ENCODE measurements around the gene ZNRD2.

The ZNRD2 gene

GRCh38 chr11:65589444-65590239, 19.4 kb downstream of the ZNRD2 start:
- no peak for DNase-seq

- DNase-seq, result no peak
Observed at GRCh38 chr11:65590240-65590738, 20.0 kb downstream of the ZNRD2 start.

- peak; percentile 71 for DNase-seq
Observed at GRCh38 chr11:65591939-65592857, 21.9 kb downstream of the ZNRD2 start.

DNA sequence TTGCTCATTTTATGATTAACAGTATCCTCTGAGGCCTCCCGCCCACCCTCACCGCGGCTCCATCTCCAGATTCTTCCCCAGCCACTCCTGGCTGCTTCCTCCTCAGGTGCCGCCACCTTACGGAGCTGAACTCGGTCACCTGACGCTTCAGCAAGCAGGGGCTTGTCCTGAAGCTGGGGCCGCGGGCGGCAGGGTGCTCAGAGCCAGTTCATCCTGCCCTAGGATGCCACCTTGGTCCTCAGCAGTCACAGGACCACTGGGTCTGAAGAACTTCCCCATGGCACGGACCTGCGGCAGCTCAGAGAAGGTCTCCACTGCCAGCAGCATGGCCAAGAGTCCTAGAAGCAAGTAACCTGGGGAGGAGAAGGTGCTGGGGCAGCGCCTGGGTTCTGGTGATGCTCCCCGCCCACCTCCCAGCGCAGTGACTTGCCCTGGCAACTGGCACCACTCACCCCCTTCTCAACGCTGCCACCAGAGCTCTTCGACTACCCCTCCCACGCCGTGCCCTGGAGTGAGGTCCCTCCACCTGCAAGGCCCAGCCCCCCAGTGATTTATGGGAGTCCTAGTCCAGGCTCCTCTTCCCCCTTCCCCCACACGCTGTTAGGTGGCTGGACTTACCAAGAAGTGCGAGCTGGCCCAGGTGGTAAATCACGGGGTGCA, 22.7 kb downstream of the ZNRD2 start:
- DNase-seq, result no peak

DNA sequence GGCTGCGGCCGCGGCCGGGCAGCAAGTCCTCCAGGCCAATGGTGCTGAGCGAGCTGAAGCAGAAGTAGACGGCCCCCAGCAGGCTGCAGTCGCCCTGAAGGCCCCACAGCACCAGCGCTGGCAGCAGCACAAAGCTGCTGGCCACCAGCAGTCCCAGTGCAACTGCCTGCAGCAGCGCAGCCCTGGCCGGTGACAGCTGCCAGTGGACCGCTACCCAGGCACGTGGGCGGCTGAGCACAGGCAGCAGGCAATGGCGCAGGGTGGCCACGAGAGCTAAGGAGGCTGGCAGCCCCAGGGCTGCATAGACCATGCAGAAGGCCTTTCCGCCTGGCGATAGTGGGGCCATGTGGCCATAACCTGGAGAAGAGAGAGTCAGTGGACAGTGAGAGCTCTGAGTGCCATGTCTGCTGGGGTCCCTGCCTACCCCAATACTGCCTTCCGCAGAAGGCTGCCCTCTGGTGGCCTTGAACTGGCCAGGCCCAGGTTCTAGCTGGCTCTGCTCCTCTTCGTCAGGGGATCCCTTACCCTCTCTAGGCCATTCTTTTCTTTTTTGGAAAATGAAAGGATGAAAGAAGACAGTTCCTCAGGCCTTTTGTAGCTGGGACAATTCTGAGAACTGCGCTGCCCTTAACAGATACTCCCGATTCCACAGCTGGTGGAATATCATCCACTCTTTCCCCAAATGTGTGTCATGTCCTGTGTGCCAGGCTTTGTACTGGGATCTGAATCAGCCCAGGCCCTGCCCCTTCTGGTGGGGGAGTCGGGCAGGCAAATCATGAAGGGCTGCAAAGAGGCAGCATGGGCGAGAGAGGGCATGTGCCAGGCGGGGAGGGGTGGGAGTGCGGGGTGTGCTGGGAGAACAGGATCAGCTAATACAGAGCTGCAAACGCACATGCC, 23.5 kb downstream of the ZNRD2 start:
- peak; percentile 29 for DNase-seq

GRCh38 chr11:65595131-65595530, 24.9 kb downstream of the ZNRD2 start:
- DNase-seq, result no peak

DNA sequence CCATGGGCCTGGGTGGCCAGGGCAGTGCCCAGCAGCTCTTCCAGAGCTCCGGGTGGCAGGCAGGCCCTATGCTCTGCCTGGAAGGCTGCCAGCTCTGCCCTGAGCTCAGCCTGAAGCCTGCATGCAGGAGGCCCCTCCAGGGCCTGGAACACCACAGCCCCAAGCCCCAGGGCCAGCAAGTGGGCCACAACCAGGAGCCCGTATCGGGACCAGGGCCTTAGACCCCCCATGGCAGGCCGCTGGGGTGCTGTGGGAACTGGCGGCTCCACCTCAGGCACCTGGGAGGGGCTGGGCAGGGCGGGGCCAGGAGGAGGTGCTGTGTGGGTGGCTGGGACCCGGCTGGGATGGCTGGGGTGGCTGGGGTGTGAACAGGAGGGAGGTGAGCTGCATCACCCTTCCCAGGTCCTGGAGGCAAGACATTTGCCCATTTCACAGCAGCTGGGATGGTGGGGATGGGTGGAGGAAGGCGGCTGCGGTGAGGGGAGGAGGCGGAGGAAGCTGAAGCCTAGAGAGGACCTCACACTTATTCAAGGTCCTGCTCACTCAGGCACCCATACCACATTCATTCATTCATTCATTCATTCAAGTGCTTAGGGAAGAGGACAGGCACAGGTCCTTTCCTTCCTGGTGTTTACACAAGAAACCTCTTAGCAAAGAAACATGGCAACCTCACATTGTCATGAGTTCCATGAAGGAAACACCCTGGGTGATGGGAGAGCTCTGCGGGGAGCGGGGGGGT, 25.4 kb downstream of the ZNRD2 start, which contains the start of gene KCNK7:
TSS of gene KCNK7 (minus strand) at position 258 of the 739 bp plus-strand sequence. CDS start at position 230, 28 bp downstream.
- no peak for DNase-seq

DNA sequence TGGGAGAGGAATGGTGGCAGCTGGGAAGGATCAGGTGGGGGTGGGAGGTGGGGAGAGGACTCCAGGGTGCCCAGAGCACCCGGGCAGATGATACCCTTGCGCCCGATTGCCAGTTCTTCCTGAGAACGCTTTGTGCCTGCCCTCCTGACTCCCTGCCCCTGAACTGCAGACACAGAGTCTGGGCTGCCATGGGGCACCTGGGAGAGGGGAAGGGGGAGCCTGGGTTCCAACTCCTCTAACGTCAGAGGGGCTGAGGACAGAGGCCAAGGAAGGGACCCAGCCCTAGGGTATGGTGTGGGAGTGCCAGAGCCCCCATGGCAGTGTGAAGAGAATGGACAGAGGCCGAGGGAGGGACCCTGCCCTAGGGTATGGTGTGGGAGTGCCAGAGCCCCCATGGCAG, 26.2 kb downstream of the ZNRD2 start:
- no peak for DNase-seq

- DNase-seq, result no peak
Observed at GRCh38 chr11:65598258-65598699, 28.0 kb downstream of the ZNRD2 start.

- no peak for DNase-seq
Observed at GRCh38 chr11:65599216-65599954, 29.1 kb downstream of the ZNRD2 start.

GRCh38 chr11:65599955-65600246, 29.6 kb downstream of the ZNRD2 start:
- no peak for DNase-seq

DNA sequence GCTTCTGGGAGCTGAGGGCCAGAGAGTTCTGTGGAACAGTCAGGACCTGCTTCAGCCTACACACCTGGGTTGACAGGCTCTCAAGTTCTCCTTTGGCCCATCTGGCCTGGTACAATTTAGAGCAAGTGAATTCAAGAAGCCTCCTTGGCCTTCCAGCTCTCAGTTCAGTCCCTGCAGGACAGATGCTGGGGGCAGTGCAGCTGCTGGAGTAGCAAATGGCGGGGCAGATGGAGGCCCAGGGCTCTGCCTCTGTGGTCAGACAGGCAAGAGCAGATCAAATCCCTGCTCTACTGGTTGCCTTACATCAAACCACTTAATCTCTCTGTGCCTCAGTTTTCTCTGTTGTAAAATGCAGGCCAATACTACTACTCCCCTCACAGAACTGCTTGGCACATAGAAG, 34.0 kb downstream of the ZNRD2 start:
- no peak for DNase-seq

GRCh38 chr11:65606876-65607613, 36.8 kb downstream of the ZNRD2 start:
- peak; percentile 97 for DNase-seq

- no peak for DNase-seq
Observed at GRCh38 chr11:65607614-65608426, 37.5 kb downstream of the ZNRD2 start.

- DNase-seq, result no peak
Observed at GRCh38 chr11:65609229-65609628, 39.0 kb downstream of the ZNRD2 start.

DNA sequence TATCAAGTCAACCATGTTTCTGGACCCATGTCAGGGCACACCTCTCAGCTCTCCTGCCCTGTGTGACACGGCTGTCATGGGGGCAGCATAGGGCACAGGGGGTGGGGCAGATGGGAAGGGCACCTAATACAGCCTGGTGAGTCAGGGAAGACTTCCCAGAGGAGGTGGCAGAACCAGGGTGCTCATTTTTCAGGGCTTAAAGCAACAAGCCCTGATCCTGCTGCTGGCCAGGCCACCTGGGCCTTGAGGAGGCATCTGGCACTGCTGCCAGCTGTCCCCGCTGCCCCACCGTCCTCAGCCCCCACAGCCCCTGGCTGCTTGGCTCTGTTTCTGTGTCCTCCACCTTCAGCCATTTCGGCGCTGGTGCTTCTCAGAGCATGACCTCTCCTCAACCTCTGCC, 39.4 kb downstream of the ZNRD2 start:
- no peak for DNase-seq

DNA sequence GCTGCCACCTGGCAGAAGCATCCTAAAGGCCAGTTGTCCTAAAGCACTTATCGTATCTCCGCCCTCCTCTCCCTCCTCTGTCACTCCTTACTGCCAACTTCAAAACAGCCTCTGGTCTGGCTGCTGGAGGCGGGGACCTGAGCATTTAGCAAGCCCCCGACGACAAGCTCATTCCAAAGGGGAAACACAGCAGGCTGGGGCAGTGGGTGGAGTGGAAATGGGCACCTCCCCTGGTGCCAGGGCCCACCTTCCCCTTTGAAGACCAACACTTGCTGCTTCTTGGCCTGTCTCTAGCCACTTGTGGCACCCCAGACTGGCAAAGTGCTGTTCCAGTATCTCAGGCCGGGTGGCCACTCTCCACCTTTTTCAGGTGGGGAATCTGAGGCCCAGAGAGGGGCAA, 40.1 kb downstream of the ZNRD2 start:
- no peak for DNase-seq

DNA sequence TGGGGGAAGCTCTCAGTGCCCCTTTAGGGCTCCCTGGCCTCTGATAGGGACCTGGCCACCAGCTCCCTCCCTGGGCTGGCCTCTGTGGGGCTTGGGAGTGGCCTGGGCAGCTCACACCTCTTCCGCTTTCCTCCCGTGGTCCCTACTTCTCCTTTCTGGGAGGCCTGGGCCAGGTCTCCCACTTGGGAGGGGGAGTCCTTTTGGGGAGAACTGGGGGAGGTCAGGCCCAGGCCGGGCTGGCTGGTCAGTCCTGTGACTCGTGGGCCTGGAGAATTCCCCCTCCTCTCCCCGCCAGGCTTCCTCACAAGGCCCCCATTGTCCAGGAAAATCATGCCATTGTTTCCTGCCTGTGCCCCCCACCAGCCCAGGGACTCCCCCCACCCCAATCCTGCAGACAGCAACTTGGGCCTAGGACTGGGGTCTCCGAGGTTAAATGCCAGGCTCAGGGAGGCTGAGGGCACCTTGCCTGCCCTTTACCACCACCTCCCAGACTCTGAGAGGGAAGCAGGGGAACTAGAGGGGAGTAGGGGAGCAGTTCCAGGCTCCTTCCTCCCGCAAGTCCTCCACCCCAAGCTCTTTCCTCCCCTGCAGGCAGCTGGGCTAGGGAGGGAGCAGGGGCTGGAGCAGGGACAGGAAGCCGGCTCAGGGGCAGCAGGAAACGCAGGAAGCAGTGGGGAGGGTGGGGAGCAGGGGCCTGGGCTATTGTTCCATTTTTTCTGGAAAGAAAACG, 40.9 kb downstream of the ZNRD2 start:
- DNase-seq, result no peak

All from fibroblast of skin of back (primary cell).